Daoy (cell line): ENCODE measurements around the gene FBH1. TPM values are rescaled to one million over a fixed set of nuclear protein-coding genes. Genes with fewer than 3 reads are reported as not detected.
A peak's percentile ranks its signal among the peaks of the same experiment; 100 is the strongest.
"Not testable (repeated sequence)": the region's sequence is repeated elsewhere in the genome, so short reads cannot be mapped to it uniquely, and the experiment has no call there.

Source experiments
- DNase-seq: peaks from one replicate; pipeline ENCODE4 v3.0.0-alpha.2; 2015; ENCODE audit warnings: low read depth
- total RNA-seq: library from RNA; depleted of rRNA; stranded (reverse); fragments of >200 nt; shearing (Covaris generic); gene quantifications from 2 replicates; pipeline ENCODE4 v1.2.3, GENCODE V29; 2014

FBH1 gene
- total RNA-seq, 1 experiment from 2014 or later, result 41.3 TPM

DNA sequence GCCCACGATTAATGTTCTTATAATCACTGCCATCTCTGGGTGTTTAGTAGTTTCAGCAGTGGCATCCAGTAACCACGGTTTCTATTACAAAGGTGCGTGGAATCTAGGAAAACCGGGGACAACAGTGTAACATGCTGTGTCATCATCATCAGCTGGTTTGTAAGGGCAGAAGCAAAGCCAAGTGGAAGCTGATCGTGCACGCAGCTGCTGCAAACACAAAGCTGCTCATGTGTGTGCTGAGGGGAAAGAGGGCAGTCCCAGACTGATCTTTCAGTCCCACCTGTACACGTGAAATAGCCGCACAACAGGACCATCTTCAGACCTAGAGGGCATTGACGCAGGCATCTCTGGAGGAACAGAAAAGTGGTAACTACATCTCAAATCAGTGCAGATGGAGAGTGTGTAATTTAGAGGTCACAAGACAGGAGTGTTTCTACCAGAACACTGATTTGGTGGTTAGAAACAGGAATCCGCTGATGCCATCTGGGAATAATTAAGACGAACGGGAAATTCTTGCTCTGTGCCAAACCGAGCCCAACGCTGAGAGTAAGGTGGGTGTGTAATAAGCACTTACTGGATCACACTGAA is 13.8 kb upstream of the FBH1 start:
- DNase-seq, result peak; percentile 70

DNA sequence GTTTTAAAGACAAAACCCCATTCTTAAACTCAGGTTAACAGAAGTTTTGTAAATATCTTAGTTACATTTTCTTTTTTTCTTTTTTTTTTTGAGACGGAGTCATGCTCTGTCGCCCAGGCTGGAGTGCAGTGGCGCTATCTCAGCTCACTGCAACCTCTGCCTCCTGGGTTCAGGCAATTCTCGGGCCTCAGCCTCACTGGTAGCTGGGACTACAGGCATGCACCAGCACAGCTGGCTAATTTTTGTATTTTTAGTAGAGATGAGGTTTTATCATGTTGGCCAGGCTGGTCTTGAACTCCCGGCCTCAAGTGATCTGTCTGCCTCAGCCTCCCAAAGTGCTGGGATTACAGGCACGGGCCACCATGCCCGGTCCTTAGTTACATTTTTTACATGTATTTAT is 13.0 kb upstream of the FBH1 start:
- DNase-seq, result not testable (repeated sequence)

- DNase-seq, result no peak
Observed at GRCh38 chr10:5882961-5883360, 7.1 kb upstream of the FBH1 start.

- no peak for DNase-seq
Observed at GRCh38 chr10:5885619-5886018, 4.4 kb upstream of the FBH1 start.

- no peak for DNase-seq
Observed at GRCh38 chr10:5887029-5887428, 3.0 kb upstream of the FBH1 start.

DNA sequence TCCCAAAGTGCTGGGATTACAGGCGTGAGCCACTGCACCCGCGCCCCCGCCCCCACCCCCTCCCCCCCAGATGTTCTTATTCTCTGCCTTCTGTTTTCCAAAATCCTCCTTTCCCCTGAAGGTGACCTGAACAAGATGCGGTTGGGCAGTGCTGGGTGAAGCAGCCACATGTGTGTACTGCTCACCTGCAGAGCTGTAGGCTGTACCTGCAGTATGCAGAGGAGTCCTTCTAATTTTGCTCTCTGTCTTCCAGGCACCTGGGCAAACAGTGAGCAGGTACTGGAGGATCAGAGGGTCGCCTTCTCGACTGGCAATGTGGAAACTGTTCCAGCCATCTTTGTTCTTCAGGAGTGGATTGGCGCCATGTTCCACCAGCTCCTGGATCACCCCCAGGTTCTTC is 2.4 kb upstream of the FBH1 start:
- no peak for DNase-seq

GRCh38 chr10:5888351-5888750 is 1.7 kb upstream of the FBH1 start:
- DNase-seq, result no peak

DNA sequence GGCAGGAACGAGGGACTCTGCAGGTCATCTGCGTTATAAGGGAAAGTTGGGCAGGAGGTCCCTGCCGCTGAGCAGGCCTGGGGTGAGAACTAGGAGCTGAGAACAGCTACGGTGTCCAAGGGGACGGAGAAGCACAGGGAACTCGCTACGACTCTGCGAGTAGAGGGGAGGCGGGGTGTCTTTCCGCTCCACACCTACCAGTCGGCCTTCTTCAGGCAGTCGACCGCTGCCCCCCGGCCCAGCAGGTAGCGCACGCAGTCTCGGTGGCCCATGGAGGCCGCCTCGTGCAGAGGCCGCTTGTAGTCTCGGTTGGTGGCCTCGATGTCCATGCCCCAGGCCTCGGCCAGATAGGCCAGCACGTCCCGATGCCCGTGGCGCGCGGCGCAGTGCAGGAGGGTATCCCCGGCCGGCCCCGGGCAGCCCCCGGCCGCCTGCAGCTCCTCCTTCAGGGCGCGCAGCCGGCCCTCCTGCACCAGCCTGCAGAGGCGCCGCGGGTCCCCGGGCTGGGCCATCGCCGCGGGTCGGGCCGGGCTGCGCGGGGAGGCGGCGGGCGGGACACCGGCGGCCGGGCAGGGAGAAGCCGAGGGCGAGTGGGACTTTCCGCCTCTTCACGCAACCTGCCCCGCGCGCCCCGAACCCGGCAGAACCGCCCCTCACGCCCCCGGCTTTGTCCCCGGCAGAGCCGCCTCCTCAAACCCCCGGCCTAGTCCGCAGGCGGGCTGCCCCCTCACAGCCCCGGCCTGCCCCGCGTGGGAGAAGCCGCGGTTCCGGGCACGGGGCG is 1.0 kb upstream of the FBH1 start:
- DNase-seq, result peak; percentile 35

- DNase-seq, result peak; percentile 29
Observed at GRCh38 chr10:5890452-5890915, 441 bp downstream of the FBH1 start.

DNA sequence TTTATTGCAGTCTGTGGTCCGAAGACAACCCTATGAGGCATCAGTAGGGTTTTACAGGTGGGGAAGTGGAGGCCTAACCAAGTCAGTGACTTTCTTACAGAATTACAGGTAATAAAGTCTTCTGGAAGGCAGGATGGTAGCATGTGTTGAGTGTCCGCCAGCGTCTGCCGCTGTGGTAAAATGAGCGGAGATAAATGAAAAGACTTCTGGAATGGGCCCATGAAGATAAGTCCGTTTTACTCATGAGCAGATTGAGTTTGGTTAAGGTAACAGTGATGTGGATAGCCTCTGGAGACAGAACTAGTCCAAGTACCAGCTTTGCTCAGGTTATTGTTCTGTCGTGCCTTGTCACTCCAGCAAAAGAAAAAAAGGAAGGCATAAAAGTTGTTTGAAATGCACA is 966 bp downstream of the FBH1 start:
- DNase-seq, result no peak

- DNase-seq, result no peak
Observed at GRCh38 chr10:5892007-5892406, 2.0 kb downstream of the FBH1 start.

- DNase-seq, result no peak
Observed at GRCh38 chr10:5893321-5893720, 3.3 kb downstream of the FBH1 start.

GRCh38 chr10:5894403-5894802 is 4.4 kb downstream of the FBH1 start:
- no peak for DNase-seq

GRCh38 chr10:5894873-5895272 is 4.8 kb downstream of the FBH1 start:
- DNase-seq, result no peak

GRCh38 chr10:5895365-5895764 is 5.3 kb downstream of the FBH1 start:
- DNase-seq, result no peak

DNA sequence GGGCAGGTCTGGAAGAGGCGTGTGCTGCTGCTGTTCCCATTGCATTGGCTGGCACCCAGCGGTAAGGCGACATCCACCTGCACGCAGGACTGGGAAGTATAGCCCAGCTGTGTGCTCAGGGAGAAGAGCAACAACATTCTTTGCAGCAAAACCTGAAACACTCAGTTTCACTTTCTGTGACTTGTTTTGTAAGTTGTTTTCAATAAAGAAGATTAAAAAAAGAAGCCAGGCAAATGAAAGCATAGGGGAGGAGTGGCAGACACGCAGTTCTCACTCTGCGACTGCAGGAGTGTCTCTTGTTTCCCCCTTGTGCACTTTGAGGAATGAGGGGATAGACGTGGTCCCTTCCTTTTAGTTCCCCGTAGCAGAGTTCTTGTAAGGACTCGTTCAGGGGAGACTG is 5.8 kb downstream of the FBH1 start:
- DNase-seq, result no peak

DNA sequence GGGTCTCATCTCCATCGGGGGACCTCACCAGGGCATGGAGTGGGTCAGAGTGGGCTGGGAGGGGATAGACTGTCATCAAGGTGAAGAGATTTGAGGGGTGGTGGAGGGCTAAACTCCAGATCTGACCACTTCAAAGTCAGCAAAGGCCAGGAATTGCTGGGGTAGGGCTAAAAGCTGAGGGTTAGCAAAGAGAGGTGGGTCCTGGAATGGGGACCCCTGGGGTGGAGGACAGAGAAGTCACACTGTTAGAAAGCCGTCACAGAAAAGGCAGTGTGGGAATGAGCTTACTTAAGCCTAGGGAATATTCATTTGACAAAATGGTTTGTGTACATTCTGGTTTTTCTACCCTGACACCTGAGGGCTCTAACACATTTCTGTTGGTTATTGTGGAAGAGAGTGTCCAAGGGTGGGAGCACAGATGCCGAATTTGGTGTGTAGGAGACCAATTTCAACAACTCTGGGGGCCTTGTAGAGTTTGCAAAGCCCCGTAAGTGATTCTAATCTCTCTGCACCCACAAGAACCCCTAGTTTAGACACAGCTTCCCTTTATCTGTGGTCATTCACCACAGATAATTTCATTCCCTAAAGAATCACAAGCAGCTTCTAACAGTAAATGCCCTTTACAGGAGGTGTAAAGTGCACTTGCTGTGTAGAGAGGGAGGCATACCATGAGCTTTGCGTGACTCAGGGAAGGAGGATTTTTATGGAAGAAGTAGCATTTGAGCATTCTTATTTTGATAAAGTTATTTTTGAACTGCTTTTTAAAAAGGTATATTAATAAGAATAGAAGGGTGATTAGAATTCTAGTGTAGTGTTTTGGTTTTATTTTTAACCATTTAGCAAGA is 6.4 kb downstream of the FBH1 start:
- no peak for DNase-seq

DNA sequence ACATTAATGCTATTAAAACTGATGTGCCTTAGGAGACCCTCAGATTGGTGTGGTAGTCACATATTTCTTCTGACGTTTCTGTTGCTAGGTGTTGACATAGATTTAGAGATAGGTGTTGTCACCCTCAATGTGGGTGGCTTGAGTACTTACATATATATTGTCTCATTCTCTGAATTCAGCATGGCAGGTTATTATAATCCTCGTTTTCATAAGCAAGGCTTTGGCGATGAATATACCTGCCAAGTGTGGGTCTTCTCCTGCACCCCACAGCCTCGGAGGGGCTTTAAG is 7.0 kb downstream of the FBH1 start:
- no peak for DNase-seq

GRCh38 chr10:5897504-5897903 is 7.5 kb downstream of the FBH1 start:
- DNase-seq, result no peak

- no peak for DNase-seq
Observed at GRCh38 chr10:5898163-5898562, 8.1 kb downstream of the FBH1 start.

DNA sequence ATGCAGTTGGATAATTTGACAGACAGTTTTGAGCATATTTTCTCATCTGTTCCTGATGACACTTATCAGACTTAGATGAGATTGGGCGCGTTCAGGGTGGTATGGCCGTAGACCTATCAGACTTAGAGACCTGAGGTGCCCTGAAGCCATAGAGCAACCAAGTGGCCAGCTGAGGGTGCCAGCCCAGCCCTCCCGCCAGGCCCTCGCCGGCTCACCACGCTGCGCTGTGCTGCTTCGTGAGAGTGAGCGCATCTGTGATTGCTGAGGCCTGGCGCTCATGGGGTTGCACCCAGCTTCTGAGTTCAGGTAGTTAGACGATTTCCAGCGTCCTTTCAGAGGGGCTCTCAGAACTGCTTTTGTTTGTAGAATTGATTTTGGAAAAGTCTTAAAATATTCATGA is 10.2 kb downstream of the FBH1 start:
- no peak for DNase-seq

GRCh38 chr10:5902511-5903274 is 12.7 kb downstream of the FBH1 start:
- DNase-seq, result no peak
